Lung (tissue), 12 donors: ENCODE measurements around the gene SLX4. TPM values are rescaled to one million over a fixed set of nuclear protein-coding genes. Genes with fewer than 3 reads are reported as not detected.

ENCODE experiments used
- ATAC-seq: fragments of 200-7000 bp; cut with Tn5 transposase; one replicate; pipeline ENCODE4 v1.9.1; 2020; ENCODE audit warnings: moderate number of reproducible peaks; ENCODE audit not compliant: insufficient read depth, low FRiP score
- DNase-seq, 3 donors: peaks; one replicate each; pipeline ENCODE4 v3.0.0-alpha.2; 2013 to 2017
- H3K27ac ChIP-seq, 2 donors: one replicate each; pipeline ENCODE4 v1.5.1; 2013; ENCODE audit warnings: mild to moderate bottlenecking in 2 of 2, moderate library complexity in 2 of 2, control low read depth in 1 of 2, inconsistent platforms in 1 of 2, low read depth in 1 of 2, low read length in 1 of 2
- H3K27me3 ChIP-seq, 3 donors: one replicate each; pipeline ENCODE4 v1.5.1; 2013; ENCODE audit warnings: low read length in 2 of 3; ENCODE audit not compliant: control insufficient read depth in 3 of 3, insufficient read depth in 3 of 3
- H3K36me3 ChIP-seq, 4 donors: one replicate each; pipeline ENCODE4 v1.5.1; 2013; ENCODE audit warnings: low read length in 4 of 4, mild to moderate bottlenecking in 1 of 4, moderate library complexity in 1 of 4; ENCODE audit not compliant: control insufficient read depth in 4 of 4, insufficient read depth in 4 of 4
- H3K4me1 ChIP-seq, 5 donors: one replicate each; pipeline ENCODE4 v1.5.1; 2013; ENCODE audit warnings: low read length in 5 of 5, mild to moderate bottlenecking in 2 of 5, moderate library complexity in 1 of 5; ENCODE audit not compliant: control insufficient read depth in 5 of 5, insufficient read depth in 5 of 5
- H3K4me3 ChIP-seq: one replicate; pipeline ENCODE4 v1.5.1; 2013; ENCODE audit warnings: mild to moderate bottlenecking, control low read depth, moderate library complexity
- H3K9ac ChIP-seq, 2 donors: one replicate each; pipeline ENCODE4 v1.5.1; 2013; ENCODE audit warnings: low read length in 2 of 2, control low read depth in 1 of 2; ENCODE audit not compliant: insufficient read depth in 1 of 2
- H3K9me3 ChIP-seq, 4 donors: one replicate each; pipeline ENCODE4 v1.5.1; 2013; ENCODE audit warnings: low read length in 3 of 4, mild to moderate bottlenecking in 1 of 4, moderate library complexity in 1 of 4; ENCODE audit not compliant: control insufficient read depth in 4 of 4, insufficient read depth in 3 of 4
- WGBS, 2 donors: extraction: QIAGEN DNeasy Blood & Tissue Kit; methylation state at CpG; one replicate each; pipeline ENCODE4 v1.1.7; 2013; 5-methylcytosine and 5-hydroxymethylcytosine counted together
- polyA plus RNA-seq, 2 donors: library from polyadenylated mRNA; stranded (reverse); fragments of 200-250 nt; gene quantifications; one replicate each; pipeline ENCODE4 v1.2.1, GENCODE V29; 2013
- total RNA-seq, 2 donors: library from RNA; depleted of rRNA in 1 of 2; stranded (reverse); fragments of >200 nt in 1 of 2; gene quantifications; one replicate each; pipeline ENCODE4 v1.2.1, GENCODE V29; 2014 to 2021
- TF ChIP-seq, protein P1 (sequence below): IDR thresholded peaks from 2 replicates; pipeline ENCODE4 v1.5.1; 2012; ENCODE audit warnings: mild to moderate bottlenecking; ENCODE audit errors: control extremely low read depth, extremely low read depth
- donor health status: control.
- donor health status: control.
- donor health status: Bipolar disorder and iron deficiency.
- donor health status: healthy.
- donor health status: DM: yes; HTN: yes; CAD: no.

The SLX4 gene
- total and polyA plus RNA-seq, 4 donors: 2.4 to 7.0 (median 3.7) TPM

DNA sequence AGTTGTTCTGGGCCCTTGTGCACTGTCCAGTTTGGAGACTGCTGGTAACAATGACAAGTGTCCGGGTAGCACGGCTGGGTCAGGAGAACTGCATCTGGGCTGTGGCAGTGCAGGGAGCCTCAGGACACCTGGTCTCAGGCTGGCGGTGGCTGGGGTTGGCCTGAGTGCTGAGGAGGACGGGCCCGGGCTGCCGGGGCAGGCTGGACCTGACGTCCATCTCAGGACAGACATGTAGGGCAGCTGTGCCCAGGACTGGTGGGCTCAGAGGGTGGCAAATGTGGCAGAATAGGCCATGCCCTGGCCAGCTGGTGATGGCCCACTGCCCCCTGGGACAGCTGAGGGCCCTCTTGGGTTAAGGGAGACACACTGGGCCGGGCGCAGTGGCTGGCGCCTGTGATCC is 30.0 kb downstream of the SLX4 start:
- DNase-seq (no peak), ATAC-seq (no peak)
- H3K4me1 ChIP-seq: peaks cover 0 to 7% (median 0%) of the 10 kb centered on the region in 5 donors

GRCh38 chr16:3580686-3581085 is 30.7 kb downstream of the SLX4 start:
- TF ChIP-seq, protein P1, sequence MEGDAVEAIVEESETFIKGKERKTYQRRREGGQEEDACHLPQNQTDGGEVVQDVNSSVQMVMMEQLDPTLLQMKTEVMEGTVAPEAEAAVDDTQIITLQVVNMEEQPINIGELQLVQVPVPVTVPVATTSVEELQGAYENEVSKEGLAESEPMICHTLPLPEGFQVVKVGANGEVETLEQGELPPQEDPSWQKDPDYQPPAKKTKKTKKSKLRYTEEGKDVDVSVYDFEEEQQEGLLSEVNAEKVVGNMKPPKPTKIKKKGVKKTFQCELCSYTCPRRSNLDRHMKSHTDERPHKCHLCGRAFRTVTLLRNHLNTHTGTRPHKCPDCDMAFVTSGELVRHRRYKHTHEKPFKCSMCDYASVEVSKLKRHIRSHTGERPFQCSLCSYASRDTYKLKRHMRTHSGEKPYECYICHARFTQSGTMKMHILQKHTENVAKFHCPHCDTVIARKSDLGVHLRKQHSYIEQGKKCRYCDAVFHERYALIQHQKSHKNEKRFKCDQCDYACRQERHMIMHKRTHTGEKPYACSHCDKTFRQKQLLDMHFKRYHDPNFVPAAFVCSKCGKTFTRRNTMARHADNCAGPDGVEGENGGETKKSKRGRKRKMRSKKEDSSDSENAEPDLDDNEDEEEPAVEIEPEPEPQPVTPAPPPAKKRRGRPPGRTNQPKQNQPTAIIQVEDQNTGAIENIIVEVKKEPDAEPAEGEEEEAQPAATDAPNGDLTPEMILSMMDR: no peak
- no peak overlapping the region for H3K9ac ChIP-seq
- ATAC-seq (no peak), DNase-seq (peak; percentile 19 to 29 (median 24))
- H3K27ac ChIP-seq: no peak overlapping the region
- H3K9me3 ChIP-seq: no peaks in the 10 kb centered on the region
- H3K36me3 ChIP-seq: peaks cover 0 to 10% (median 5%) of the 10 kb centered on the region in 4 donors
- H3K4me3 ChIP-seq: no peak overlapping the region
- peaks cover 0 to 7% (median 0%) of the 10 kb centered on the region in 5 donors for H3K4me1 ChIP-seq
- H3K27me3 ChIP-seq: no peaks in the 10 kb centered on the region
- WGBS, 2 donors: 61 to 73% methylated on average over 8 of the region's 8 CpGs

More for the DNA sequence above, 30.0 kb downstream of the SLX4 start:
- 96% methylated on average over 10 of the region's 10 CpGs for WGBS, 2 donors
- H3K9me3 ChIP-seq: no peaks in the 10 kb centered on the region
- TF ChIP-seq, protein P1: no peak
- peaks cover 0 to 10% (median 5%) of the 10 kb centered on the region in 4 donors for H3K36me3 ChIP-seq
- H3K27me3 ChIP-seq: no peaks in the 10 kb centered on the region
- no peak overlapping the region for H3K27ac ChIP-seq
- H3K4me3 ChIP-seq: no peak overlapping the region
- H3K9ac ChIP-seq: no peak overlapping the region

DNA sequence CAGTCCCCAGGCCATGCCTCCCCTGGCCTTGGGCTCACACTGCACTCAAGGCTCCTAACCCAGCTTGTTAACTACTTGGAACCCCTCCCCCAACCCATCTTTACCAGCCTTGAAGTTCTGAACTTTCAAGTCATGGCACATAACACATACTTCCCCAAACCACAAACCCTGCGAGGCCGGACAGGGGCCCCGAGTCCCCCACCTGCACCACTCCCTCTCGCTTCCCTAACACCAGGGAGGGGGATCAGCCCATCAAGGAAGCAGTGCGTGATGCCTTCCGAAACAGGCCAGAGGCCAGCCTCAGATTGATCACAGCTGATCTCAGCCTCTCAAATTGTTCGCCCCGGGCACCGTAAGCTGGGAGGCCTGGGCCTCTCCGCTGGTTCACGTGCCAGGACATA is 31.2 kb downstream of the SLX4 start:
- H3K4me1 ChIP-seq: peaks cover 0 to 7% (median 0%) of the 10 kb centered on the region in 5 donors
- H3K27me3 ChIP-seq: no peaks in the 10 kb centered on the region
- no peak overlapping the region for H3K27ac ChIP-seq
- no peak for ATAC-seq
- TF ChIP-seq, protein P1: no peak
- H3K9me3 ChIP-seq: no peaks in the 10 kb centered on the region
- H3K9ac ChIP-seq: no peak overlapping the region
- peaks cover 0 to 10% (median 5%) of the 10 kb centered on the region in 4 donors for H3K36me3 ChIP-seq
- no peak overlapping the region for H3K4me3 ChIP-seq
- DNase-seq: peak in 2 of 3 donors; percentile 8
- 36 to 64% methylated on average over 11 of the region's 11 CpGs for WGBS, 2 donors

- ATAC-seq (no peak), DNase-seq (no peak)
- Histone ChIP-seq H3K4me1 (peaks cover 0 to 7% (median 0%) of the 10 kb centered on the region in 5 donors), H3K9ac (no peak overlapping the region), H3K27ac (no peak overlapping the region), H3K9me3 (no peaks in the 10 kb centered on the region), H3K4me3 (no peak overlapping the region), H3K27me3 (no peaks in the 10 kb centered on the region), H3K36me3 (peaks cover 0 to 10% (median 4%) of the 10 kb centered on the region in 4 donors)
- TF ChIP-seq, protein P1: no peak
- 88 to 90% methylated on average over 7 of the region's 7 CpGs for WGBS, 2 donors
Measured at GRCh38 chr16:3579776-3580175, 31.6 kb downstream of the SLX4 start.
